Measurements from ENCODE around the gene PGM3.

Gene PGM3

GRCh38 chr6:83167726-83168278 lies 25.3 kb downstream of the PGM3 start:
- no peak for TF ChIP-seq CTCF (IDR thresholded peaks at IDR 0.05; ENCODE audit: borderline replicate concordance, insufficient read depth, low read depth, low read length)
- H3K4me3 ChIP-seq (ENCODE audit: low read depth, low read length): no peak overlapping the region

GRCh38 chr6:83160167-83160566 lies 32.9 kb downstream of the PGM3 start:
- H3K4me3 ChIP-seq (ENCODE audit: low read depth, low read length): no peak overlapping the region
- no peak for TF ChIP-seq CTCF (IDR thresholded peaks at IDR 0.05; ENCODE audit: borderline replicate concordance, insufficient read depth, low read depth, low read length)

- no peak overlapping the region for H3K4me3 ChIP-seq (ENCODE audit: low read depth, low read length)
- TF ChIP-seq CTCF (IDR thresholded peaks at IDR 0.05; ENCODE audit: borderline replicate concordance, insufficient read depth, low read depth, low read length): no peak
These were observed 37.3 kb downstream of the PGM3 start for GRCh38 chr6:83155794-83156193.

GRCh38 chr6:83153883-83154521 lies 39.1 kb downstream of the PGM3 start:
- H3K4me3 ChIP-seq (ENCODE audit: low read depth, low read length): no peak overlapping the region
- no peak for TF ChIP-seq CTCF (IDR thresholded peaks at IDR 0.05; ENCODE audit: borderline replicate concordance, insufficient read depth, low read depth, low read length)

GRCh38 chr6:83152913-83153312 lies 40.2 kb downstream of the PGM3 start:
- no peak overlapping the region for H3K4me3 ChIP-seq (ENCODE audit: low read depth, low read length)
- TF ChIP-seq CTCF (IDR thresholded peaks at IDR 0.05; ENCODE audit: borderline replicate concordance, insufficient read depth, low read depth, low read length): no peak

GRCh38 chr6:83151114-83151513 lies 42.0 kb downstream of the PGM3 start:
- H3K4me3 ChIP-seq (ENCODE audit: low read depth, low read length): no peak overlapping the region
- TF ChIP-seq CTCF (IDR thresholded peaks at IDR 0.05; ENCODE audit: borderline replicate concordance, insufficient read depth, low read depth, low read length): no peak

GRCh38 chr6:83138758-83139157 lies 54.3 kb downstream of the PGM3 start:
- no peak overlapping the region for H3K4me3 ChIP-seq (ENCODE audit: low read depth, low read length)
- TF ChIP-seq CTCF (IDR thresholded peaks at IDR 0.05; ENCODE audit: borderline replicate concordance, insufficient read depth, low read depth, low read length): no peak
